Measurements from ENCODE around the gene DAD1.
"Not testable (repeated sequence)": the region's sequence is repeated elsewhere in the genome, so short reads cannot be mapped to it uniquely, and the experiment has no call there.

DAD1 gene

DNA sequence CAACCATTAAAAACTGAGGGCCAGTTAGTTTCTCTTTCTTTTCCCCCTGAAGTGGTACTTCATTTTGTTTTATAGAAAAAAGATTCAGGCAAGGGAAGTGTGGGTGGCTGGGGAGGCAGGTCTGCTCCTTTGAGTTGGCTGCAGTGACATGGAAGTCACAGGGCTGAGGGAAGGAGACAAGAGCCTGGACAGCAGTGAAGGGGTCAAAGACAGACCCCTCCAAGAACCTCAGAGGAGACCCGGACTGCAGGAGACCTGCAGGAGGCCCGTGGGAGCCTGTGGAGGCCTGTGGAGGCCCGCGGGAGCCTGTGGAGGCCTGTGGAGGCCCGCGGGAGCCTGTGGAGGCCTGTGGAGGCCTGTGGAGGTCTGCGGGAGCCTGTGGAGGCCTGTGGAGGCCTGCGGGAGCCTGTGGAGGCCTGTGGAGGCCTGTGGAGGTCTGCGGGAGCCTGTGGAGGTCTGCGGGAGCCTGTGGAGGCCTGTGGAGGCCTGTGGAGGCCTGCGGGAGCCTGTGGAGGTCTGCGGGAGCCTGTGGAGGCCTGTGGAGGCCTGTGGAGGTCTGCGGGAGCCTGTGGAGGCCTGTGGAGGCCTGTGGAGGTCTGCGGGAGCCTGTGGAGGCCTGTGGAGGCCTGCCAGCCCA, 35.0 kb downstream of the DAD1 start:
- DNase-seq (ENCODE audit: low read depth in 1 of 2, low spot score in 1 of 2): peak in 1 of 2 donors; percentile 30

DNA sequence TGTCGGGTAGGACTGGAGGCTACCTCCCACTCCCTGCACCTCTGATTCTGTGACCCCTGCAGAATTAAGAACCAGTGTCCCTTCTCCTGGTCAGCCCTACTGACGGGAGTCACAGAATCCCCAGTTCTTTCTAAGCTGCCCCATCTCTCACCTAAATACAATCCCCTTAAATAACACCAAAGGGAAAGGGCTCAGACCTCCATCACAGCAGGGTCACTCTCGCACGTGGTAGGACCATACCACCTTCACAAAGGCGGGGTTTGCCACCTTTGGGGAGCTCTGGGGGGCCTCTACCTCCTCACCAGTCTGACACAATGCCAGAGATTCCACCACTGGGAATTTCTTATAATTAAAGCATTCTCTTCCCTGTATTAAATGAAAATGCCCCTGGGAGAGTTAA, 35.6 kb downstream of the DAD1 start:
- DNase-seq (ENCODE audit: low read depth in 1 of 2, low spot score in 1 of 2): peak in 1 of 2 donors; percentile 14

DNA sequence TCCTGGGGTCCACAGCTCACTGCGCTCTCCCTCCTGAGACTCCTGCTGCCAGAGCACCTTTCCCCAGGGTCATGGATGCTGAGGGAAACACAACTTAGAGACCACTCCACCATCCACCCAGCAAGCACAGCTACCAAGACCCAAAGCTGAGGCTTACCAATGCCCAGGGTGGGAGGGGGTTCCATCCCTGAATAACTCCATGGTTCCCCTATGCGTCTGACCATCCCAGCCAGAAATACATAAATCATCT, 36.3 kb downstream of the DAD1 start:
- no peak for DNase-seq (ENCODE audit: low read depth in 1 of 2, low spot score in 1 of 2)

GRCh38 chr14:22552001-22552826, 36.8 kb downstream of the DAD1 start:
- no peak for DNase-seq (ENCODE audit: low read depth in 1 of 2, low spot score in 1 of 2)

DNA sequence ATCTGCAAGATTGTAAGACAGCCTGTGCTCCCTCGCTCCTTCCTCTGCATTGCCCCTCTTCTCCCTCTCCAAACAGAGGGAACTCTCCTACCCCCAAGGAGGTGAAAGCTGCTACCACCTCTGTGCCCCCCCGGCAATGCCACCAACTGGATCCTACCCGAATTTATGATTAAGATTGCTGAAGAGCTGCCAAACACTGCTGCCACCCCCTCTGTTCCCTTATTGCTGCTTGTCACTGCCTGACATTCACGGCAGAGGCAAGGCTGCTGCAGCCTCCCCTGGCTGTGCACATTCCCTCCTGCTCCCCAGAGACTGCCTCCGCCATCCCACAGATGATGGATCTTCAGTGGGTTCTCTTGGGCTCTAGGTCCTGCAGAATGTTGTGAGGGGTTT, 37.4 kb downstream of the DAD1 start:
- no peak for DNase-seq (ENCODE audit: low read depth in 1 of 2, low spot score in 1 of 2)

GRCh38 chr14:22549981-22550673, 38.9 kb downstream of the DAD1 start:
- DNase-seq (ENCODE audit: low read depth in 1 of 2, low spot score in 1 of 2): peak in 1 of 2 donors; percentile 80

GRCh38 chr14:22549324-22549962, 39.6 kb downstream of the DAD1 start:
- no peak for DNase-seq (ENCODE audit: low read depth in 1 of 2, low spot score in 1 of 2)

DNA sequence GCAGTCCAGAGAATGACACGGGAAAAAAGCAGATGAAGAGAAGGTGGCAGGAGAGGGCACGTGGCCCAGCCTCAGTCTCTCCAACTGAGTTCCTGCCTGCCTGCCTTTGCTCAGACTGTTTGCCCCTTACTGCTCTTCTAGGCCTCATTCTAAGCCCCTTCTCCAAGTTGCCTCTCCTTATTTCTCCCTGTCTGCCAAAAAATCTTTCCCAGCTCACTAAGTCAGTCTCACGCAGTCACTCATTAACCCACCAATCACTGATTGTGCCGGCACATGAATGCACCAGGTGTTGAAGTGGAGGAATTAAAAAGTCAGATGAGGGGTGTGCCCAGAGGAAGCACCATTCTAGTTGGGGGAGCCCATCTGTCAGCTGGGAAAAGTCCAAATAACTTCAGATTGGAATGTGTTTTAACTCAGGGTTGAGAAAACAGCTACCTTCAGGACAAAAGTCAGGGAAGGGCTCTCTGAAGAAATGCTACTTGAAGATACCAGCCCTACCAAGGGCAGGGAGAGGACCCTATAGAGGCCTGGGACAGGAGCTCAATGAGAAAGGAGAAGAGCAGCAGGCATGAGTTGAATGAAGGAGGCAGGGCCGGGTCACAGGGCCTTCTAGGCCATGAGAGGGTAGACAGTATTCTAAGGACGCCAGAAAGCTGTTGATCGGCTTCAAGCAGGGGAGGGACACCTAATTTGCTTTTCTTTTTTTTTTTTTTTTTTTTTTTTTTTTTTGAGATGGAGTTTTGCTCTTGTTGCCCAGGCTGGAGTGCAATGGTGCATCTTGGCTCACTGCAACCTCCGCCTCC, 40.9 kb downstream of the DAD1 start:
- no peak for DNase-seq (ENCODE audit: low read depth in 1 of 2, low spot score in 1 of 2)

GRCh38 chr14:22547313-22547947, 41.6 kb downstream of the DAD1 start:
- DNase-seq (ENCODE audit: low read depth in 1 of 2, low spot score in 1 of 2): no peak

GRCh38 chr14:22546722-22547071, 42.3 kb downstream of the DAD1 start:
- DNase-seq (ENCODE audit: low read depth in 1 of 2, low spot score in 1 of 2): no peak

GRCh38 chr14:22545842-22546721, 42.9 kb downstream of the DAD1 start:
- DNase-seq (ENCODE audit: low read depth in 1 of 2, low spot score in 1 of 2): no peak

DNA sequence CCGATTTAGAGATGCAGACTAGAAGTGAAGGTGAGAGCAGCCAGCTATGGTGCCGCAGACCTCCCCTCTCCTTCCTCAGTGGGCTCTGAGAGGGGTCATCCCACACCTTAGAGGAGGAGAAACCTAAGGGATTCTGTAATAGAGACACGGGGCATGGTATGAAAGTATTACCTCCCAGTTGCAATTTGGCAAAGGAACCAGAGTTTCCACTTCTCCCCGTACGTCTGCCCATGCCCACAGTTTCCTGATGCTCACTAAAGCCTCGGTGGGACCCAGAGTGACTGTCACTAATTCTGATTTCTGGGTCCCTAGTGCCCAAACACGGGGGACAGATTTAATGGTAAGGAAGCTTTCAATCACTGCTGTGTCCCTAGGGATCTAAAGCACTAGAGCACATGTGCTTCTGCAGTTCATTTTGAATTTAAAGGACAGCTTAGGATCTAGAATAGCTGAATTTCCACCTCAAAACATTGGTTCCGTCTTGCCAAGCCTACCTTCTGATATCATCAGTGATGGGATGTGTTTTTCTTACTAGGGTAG, 44.1 kb downstream of the DAD1 start:
- DNase-seq (ENCODE audit: low read depth in 1 of 2, low spot score in 1 of 2): no peak

GRCh38 chr14:22544406-22544805, 44.6 kb downstream of the DAD1 start:
- DNase-seq (ENCODE audit: low read depth in 1 of 2, low spot score in 1 of 2): no peak

- not testable (repeated sequence) for DNase-seq (ENCODE audit: low read depth in 1 of 2, low spot score in 1 of 2)
Measured at GRCh38 chr14:22543570-22544357, 45.3 kb downstream of the DAD1 start.

GRCh38 chr14:22542360-22542759, 46.7 kb downstream of the DAD1 start:
- DNase-seq (ENCODE audit: low read depth in 1 of 2, low spot score in 1 of 2): no peak

DNA sequence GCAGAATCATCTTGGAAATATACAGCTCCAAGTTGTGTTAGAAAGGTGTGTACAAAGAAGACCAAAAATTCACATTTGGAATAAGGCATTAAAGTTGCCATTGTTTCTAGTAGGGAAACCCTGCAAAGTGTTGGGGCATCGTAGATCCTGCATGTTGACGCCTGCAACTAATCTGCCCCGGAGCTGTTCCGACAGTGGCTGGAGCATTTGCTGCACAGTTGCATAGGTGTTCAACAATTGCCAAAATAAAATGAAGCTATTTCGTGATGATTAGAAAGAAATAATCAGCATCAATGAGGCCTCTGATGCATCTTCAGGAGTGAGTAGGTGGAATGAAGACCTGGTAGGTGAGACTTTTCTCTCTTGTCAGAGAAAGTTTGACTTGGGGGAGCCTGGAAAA, 47.3 kb downstream of the DAD1 start:
- DNase-seq (ENCODE audit: low read depth in 1 of 2, low spot score in 1 of 2): no peak

- no peak for DNase-seq (ENCODE audit: low read depth in 1 of 2, low spot score in 1 of 2)
Measured at GRCh38 chr14:22540811-22541360, 48.1 kb downstream of the DAD1 start.

DNA sequence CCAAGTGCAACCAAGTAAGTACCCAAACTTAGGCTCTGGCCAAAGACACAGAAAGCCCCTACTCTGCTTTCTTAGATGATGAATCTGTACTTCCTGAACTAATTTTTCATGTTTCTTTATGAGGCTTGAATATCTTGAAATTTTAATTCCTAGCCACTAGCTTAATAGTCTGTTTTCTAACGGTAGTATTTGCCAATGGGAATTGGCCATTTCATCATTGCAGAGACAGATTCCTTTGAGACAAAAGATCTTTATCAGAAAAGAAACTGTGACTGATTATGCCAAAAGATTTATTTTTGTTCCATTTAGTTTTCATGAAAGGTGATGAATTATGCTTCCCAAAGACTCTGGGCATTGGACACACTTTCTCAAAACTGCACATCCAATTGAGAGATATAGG, 48.7 kb downstream of the DAD1 start:
- DNase-seq (ENCODE audit: low read depth in 1 of 2, low spot score in 1 of 2): no peak

Data from activated CD4-positive, alpha-beta T cell treated with anti-CD3 and anti-CD28 coated beads, Interleukin-2, amount 50 U/mL, for 24 hours (primary cell).